DND-41 (cell line): ENCODE data around the gene TOMM40L.

ENCODE experiments used
- CTCF ChIP-seq: IDR thresholded peaks from 2 replicates; pipeline ENCODE4 v1.5.1; 2012; ENCODE audit warnings: borderline replicate concordance, low read length, moderate library complexity, mild to moderate bottlenecking; ENCODE audit not compliant: poor library complexity, severe bottlenecking; ENCODE audit errors: extremely low read depth
- EZH2 ChIP-seq: IDR thresholded peaks from 3 replicates; pipeline ENCODE4 v1.6.1; 2012; ENCODE audit warnings: borderline replicate concordance, low read depth, mild to moderate bottlenecking, moderate library complexity, low read length, inconsistent platforms; ENCODE audit not compliant: severe bottlenecking

DNA sequence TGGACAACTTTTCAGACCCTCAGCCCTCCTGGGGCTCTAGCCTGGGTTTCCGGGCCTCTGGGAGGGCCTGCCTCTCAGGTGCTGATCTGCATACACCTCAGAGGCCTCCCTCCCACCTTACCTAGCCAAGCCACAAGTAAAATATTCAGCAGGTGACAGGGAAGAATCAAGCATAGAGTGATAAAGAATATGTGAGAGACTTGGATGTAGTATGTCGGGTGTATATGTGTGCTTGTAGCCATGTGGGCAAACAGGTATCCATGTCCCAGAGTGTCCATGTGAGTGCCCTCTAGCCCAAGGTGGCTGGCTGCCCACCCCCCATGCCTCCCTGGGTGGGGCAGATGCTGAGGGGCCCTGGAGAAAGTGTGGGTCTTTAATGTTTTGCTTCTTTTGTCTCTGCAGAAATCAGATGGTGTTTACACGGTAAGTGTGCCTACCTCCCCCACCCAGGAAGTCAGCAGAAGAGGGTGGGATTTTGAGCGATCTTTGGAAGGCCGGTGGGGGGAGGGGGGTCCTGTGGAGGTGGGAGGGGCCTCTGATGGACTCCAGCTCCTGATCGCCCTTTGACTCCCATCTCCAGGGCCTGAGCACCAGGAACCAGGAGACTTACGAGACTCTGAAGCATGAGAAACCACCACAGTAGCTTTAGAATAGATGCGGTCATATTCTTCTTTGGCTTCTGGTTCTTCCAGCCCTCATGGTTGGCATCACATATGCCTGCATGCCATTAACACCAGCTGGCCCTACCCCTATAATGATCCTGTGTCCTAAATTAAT is 7.4 kb upstream of the TOMM40L start:
- TF ChIP-seq CTCF (no peak), EZH2 (no peak)
